D721Med (cell line): ENCODE results near the gene KIF3A.

Experiments
- DNase-seq: peaks from one replicate; pipeline ENCODE4 v3.0.0; 2011; ENCODE audit warnings: low spot score; ENCODE audit not compliant: insufficient read length
- FAIRE-seq: peaks from 2 replicates; lab custom pipeline; 2011; peaks lifted over from hg19 to GRCh38; lab: Jason Lieb, UNC
- CTCF ChIP-seq: IDR thresholded peaks from 2 replicates; pipeline ENCODE4 v1.5.1; 2012; ENCODE audit warnings: mild to moderate bottlenecking, control low read depth; ENCODE audit not compliant: insufficient read depth; ENCODE audit errors: missing control alignments

Gene KIF3A

GRCh38 chr5:132677682-132678400, 59.5 kb downstream of the KIF3A start:
- FAIRE-seq, result no peak
- no peak for DNase-seq
- no peak for TF ChIP-seq CTCF

GRCh38 chr5:132677191-132677590, 60.2 kb downstream of the KIF3A start:
- DNase-seq (no peak), FAIRE-seq (no peak)
- TF ChIP-seq CTCF, result peak; percentile 0

DNA sequence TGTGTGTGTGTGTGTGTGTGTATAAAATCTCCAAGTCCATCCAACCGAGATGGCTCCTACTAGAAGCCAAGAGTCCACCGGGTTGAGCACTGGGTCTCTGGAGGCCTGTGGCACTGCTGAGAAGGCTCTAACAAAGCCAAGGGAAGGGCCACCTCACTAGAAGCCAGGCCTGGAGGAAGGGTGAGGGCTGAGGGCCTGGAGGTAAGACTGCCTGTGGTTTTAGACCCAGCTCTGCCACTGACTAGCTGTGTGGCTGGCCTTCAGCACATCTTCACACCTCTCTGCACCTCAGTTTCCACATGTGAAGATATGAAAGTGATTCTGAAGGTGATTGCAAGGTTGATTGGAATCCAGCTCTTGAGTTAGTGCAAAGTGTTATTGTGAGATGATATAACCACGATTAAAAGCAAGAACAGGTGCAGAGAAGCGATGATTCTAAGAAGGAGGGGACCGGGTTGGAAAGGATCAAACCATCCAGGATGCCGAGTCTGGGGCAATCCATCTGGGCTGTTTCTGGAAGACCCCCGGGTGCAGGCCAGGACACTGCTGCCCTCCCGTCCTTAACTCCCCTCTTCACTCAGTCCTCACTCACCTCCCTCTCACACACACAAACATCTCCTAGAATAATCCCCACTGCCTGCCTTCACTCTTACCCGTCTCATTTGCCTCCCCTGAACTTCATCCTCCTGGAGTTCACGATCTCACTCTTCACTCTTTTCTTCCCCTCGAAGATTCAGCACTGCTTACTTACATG, 61.2 kb downstream of the KIF3A start:
- FAIRE-seq (no peak), DNase-seq (no peak)
- TF ChIP-seq CTCF, result no peak

- TF ChIP-seq CTCF, result no peak
- FAIRE-seq (no peak), DNase-seq (no peak)
These were observed 62.5 kb downstream of the KIF3A start for GRCh38 chr5:132674671-132675506.

DNA sequence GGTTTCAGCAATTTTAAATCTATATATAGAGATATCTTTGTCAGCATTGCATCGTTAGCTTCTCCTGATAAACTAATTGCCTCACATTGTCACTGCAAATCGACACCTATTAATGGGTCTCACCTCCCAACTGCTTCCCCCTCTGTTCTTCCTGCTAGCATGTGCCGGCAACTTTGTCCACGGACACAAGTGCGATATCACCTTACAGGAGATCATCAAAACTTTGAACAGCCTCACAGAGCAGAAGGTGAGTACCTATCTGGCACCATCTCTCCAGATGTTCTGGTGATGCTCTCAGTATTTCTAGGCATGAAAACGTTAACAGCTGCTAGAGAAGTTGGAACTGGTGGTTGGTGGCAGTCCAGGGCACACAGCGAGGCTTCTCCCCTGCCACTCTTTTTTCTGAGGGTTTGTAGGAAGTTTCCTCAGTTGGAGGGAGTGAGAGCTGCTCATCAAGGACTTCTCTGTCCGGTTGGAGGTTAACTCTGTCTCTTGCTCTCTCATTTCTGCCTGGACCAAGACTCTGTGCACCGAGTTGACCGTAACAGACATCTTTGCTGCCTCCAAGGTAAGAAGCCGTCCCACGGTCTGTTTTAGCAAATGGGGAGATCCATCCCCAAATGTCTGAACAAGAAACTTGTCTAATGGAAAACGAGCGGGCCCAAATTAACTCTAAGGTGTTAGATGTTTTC, 63.3 kb downstream of the KIF3A start, which contains the start of gene IL4:
Gene IL4, plus strand, starts transcription at position 51 of the 692 bp plus-strand sequence. Its CDS starts 62 bp downstream, at position 113.
- FAIRE-seq, result no peak

More for the DNA sequence above, 63.3 kb downstream of the KIF3A start, which contains the start of gene IL4:
- no peak for TF ChIP-seq CTCF
- no peak for DNase-seq
